Esophagus squamous epithelium (tissue), 5 donors: Measurements from ENCODE around the gene SLC22A24. TPM values are rescaled to one million over a fixed set of nuclear protein-coding genes. Genes with fewer than 3 reads are reported as not detected.
"Not testable (repeated sequence)": the region's sequence is repeated elsewhere in the genome, so short reads cannot be mapped to it uniquely, and the experiment has no call there.

ENCODE experiments used
- DNase-seq: peaks from one replicate; lab custom pipeline; 2025; lab: John Stamatoyannopoulos, UW
- H3K27ac ChIP-seq, 4 donors: fragments of 200-600 bp; sonication (generic); one replicate each; pipeline ENCODE4 v1.5.1; 2016 to 2019; ENCODE audit warnings: mild to moderate bottlenecking in 1 of 4
- H3K27me3 ChIP-seq, 4 donors: fragments of 200-600 bp; sonication (generic); 1 replicate in 3 of 4; 2 replicates in 1 of 4; pipeline versions ENCODE4 v1.5.1 to v1.6.0; 2017 to 2021; ENCODE audit warnings: antibody characterized with exemption in 1 of 4
- H3K36me3 ChIP-seq, 3 donors: fragments of 200-600 bp; sonication (generic); one replicate each; pipeline ENCODE4 v1.5.1; 2016 to 2019
- H3K4me1 ChIP-seq, 3 donors: fragments of 200-600 bp; sonication (generic); one replicate each; pipeline ENCODE4 v1.5.1; 2017 to 2019
- H3K4me3 ChIP-seq, 4 donors: fragments of 200-600 bp; sonication (generic); 1 replicate in 3 of 4; 2 replicates in 1 of 4; pipeline ENCODE4 v1.5.1; 2016 to 2019; ENCODE audit warnings: mild to moderate bottlenecking in 2 of 4, moderate library complexity in 1 of 4
- H3K9me3 ChIP-seq, 3 donors: fragments of 200-600 bp; sonication (generic); one replicate each; pipeline ENCODE4 v1.5.1; 2016 to 2019
- POLR2A ChIP-seq, 4 donors: fragments of 450-650 bp; IDR thresholded peaks; one replicate each; pipeline ENCODE4 v1.6.1; 2017; ENCODE audit warnings: antibody characterized with exemption in 4 of 4, mild to moderate bottlenecking in 4 of 4, moderate library complexity in 3 of 4
- WGBS, 2 donors: methylation state at CpG; one replicate each; pipeline ENCODE4 v1.1.5; 2018; 5-methylcytosine and 5-hydroxymethylcytosine counted together
- intact Hi-C: fragments of 100-400 bp; cut with DNase I; formaldehyde crosslinking; loops from one replicate; pipeline ENCODE4 v1.15.0; 2022
- total RNA-seq, 4 donors: library from RNA; depleted of rRNA; stranded (reverse); fragments of >200 nt; gene quantifications; one replicate each; pipeline ENCODE4 v1.1.0, GENCODE V29; 2016
- TF ChIP-seq, protein P1 (sequence below), 6 experiments: fragments of 450-650 bp in 4 of 6; fragments of 200-600 bp in 2 of 6; sonication (generic) in 2 of 6; IDR thresholded peaks; one replicate each; pipeline ENCODE4 v1.5.1; 2016 to 2019; ENCODE audit warnings: antibody characterized with exemption in 6 of 6, mild to moderate bottlenecking in 4 of 6, moderate library complexity in 4 of 6
- donor health status: DM: yes; HTN: yes; CAD: no.

The SLC22A24 gene
- total RNA-seq, 4 donors from 2014 or later: not detected

- Histone ChIP-seq H3K27ac (no peak overlapping the region), H3K36me3 (no peaks in the 10 kb centered on the region), H3K4me3 (no peak overlapping the region), H3K9me3 (no peaks in the 10 kb centered on the region), H3K27me3 (peaks cover 0 to 10% (median 0%) of the 10 kb centered on the region in 4 donors), H3K4me1 (no peaks in the 10 kb centered on the region)
- DNase-seq: no peak
- intact Hi-C loops: no loop called here
- 40 to 88% methylated on average over 1 to 2 of the region's 2 CpGs for WGBS, 2 donors
- TF ChIP-seq, protein P1, sequence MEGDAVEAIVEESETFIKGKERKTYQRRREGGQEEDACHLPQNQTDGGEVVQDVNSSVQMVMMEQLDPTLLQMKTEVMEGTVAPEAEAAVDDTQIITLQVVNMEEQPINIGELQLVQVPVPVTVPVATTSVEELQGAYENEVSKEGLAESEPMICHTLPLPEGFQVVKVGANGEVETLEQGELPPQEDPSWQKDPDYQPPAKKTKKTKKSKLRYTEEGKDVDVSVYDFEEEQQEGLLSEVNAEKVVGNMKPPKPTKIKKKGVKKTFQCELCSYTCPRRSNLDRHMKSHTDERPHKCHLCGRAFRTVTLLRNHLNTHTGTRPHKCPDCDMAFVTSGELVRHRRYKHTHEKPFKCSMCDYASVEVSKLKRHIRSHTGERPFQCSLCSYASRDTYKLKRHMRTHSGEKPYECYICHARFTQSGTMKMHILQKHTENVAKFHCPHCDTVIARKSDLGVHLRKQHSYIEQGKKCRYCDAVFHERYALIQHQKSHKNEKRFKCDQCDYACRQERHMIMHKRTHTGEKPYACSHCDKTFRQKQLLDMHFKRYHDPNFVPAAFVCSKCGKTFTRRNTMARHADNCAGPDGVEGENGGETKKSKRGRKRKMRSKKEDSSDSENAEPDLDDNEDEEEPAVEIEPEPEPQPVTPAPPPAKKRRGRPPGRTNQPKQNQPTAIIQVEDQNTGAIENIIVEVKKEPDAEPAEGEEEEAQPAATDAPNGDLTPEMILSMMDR (IDR thresholded peaks at IDR 0.05): no peak
- no peak for TF ChIP-seq POLR2A (IDR thresholded peaks at IDR 0.05)
These were observed 63.3 kb downstream of the SLC22A24 start for GRCh38 chr11:63080682-63081081.

DNA sequence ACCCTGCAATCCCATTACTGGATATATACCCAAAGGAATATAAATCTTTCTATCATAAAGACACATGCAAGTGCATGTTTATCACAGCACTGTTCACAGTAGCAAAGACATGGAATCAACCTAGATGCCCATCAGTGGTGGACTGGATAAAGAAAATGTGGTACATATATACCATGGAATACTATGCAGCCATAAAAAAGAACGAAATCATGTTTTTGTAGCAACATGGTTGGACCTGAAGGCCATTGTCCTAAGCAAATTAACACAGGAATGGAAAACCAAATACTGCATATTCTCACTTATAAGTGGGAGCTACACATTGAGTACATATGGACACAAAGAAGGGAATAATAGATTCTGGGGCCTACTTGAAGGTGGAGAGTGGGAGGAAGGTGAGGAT lies 97.8 kb downstream of the SLC22A24 start:
- intact Hi-C loops: not testable (repeated sequence)

DNA sequence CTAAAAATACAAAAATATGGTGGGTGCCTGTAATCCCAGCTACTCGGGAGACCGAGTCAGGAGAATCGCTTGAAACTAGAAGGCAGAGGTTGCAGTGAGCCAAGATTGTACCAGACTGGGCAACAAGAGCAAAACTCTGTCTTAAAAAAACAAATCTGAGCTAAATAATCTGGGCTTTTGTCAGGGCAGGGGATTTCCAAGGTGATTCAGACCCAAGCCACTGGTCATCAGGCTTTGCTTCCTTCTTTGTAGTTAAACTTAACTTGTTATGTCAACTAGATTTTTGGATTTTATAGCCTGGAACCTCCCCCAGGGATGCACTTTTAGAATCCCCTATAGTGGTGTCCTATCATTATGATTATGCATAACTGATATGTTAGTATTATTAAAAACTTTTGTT lies 101.4 kb downstream of the SLC22A24 start:
- Histone ChIP-seq H3K36me3 (no peaks in the 10 kb centered on the region), H3K4me1 (no peaks in the 10 kb centered on the region), H3K27ac (no peak overlapping the region), H3K27me3 (peaks cover 0 to 13% (median 0%) of the 10 kb centered on the region in 4 donors), H3K9me3 (peaks cover 0 to 6% (median 0%) of the 10 kb centered on the region in 3 donors), H3K4me3 (no peak overlapping the region)
- DNase-seq: no peak
- no peak for TF ChIP-seq POLR2A (IDR thresholded peaks at IDR 0.05)
- TF ChIP-seq, protein P1 (IDR thresholded peaks at IDR 0.05): no peak
- WGBS, 2 donors: 60 to 86% methylated on average over 3 of the region's 3 CpGs
- intact Hi-C loops: no loop called here

More for the DNA sequence above, 97.8 kb downstream of the SLC22A24 start:
- WGBS, 2 donors: 31 to 44% methylated on average over 1 of the region's 1 CpG
- not testable (repeated sequence) for H3K4me3 ChIP-seq, H3K27ac ChIP-seq, DNase-seq, H3K4me1 ChIP-seq, H3K36me3 ChIP-seq
- H3K9me3 ChIP-seq: peaks cover 0 to 13% (median 0%) of the 10 kb centered on the region in 3 donors
- peaks cover 0 to 19% (median 0%) of the 10 kb centered on the region in 4 donors for H3K27me3 ChIP-seq

- H3K9me3 ChIP-seq: no peaks in the 10 kb centered on the region
- no peaks in the 10 kb centered on the region for H3K36me3 ChIP-seq
- peaks cover 0 to 8% (median 0%) of the 10 kb centered on the region in 3 donors for H3K4me1 ChIP-seq
- WGBS, 2 donors: 91 to 95% methylated on average over 4 of the region's 4 CpGs
- TF ChIP-seq, protein P1 (IDR thresholded peaks at IDR 0.05): no peak
- TF ChIP-seq POLR2A (IDR thresholded peaks at IDR 0.05): no peak
- no peak overlapping the region for H3K27ac ChIP-seq
- no peak overlapping the region for H3K4me3 ChIP-seq
- intact Hi-C loops: no loop called here
- DNase-seq: no peak
- H3K27me3 ChIP-seq: peaks cover 0 to 9% (median 0%) of the 10 kb centered on the region in 4 donors
These were observed 111.6 kb downstream of the SLC22A24 start for GRCh38 chr11:63032457-63032856.

Other genes starting within 250 kb of the SLC22A24 start
- gene CHRM1, start 222.9 kb downstream of the SLC22A24 start, total RNA-seq: under 1 TPM in 2 of 4 donors, not detected in 2; 0.30 to 0.73 TPM
- gene SLC22A6, start 159.3 kb downstream of the SLC22A24 start, total RNA-seq: not detected
- not detected for gene SLC22A8, start 128.4 kb downstream of the SLC22A24 start, total RNA-seq
- gene SLC22A25, start 99.4 kb upstream of the SLC22A24 start, total RNA-seq: under 1 TPM in 1 of 4 donors, not detected in 3; 0.29 TPM
- not detected for gene SLC22A9, start 225.6 kb upstream of the SLC22A24 start, total RNA-seq